Measurements from ENCODE around the gene SCAMP2. TPM values are rescaled to one million over a fixed set of nuclear protein-coding genes. Genes with fewer than 3 reads are reported as not detected.

SCAMP2 gene
- total and polyA plus RNA-seq, 2 of the 13 experiments (the other 11 are each of a cell fraction or from before 2014, with no cell fraction given), result 34.8 to 121 TPM

- no TSS peak for BruUV-seq (replicated peaks)
- peak; percentile 36 for FAIRE-seq
- Histone ChIP-seq H3K79me2 (ENCODE audit: insufficient read depth, low read length) (no peaks in the 10 kb centered on the region), H3K4me3 (replicated peaks in 1 of 3; ENCODE audit: insufficient read depth in 1 of 3, low read depth in 2 of 3, low read length in 3 of 3) (peak overlapping the region in 1 of 3 experiments; percentile 35; a peak in 1 of 6 replicates), H3K9ac (ENCODE audit: insufficient read depth, low read depth, low read length) (no peak overlapping the region), H4K20me1 (ENCODE audit: insufficient read depth, low read length) (no peaks in the 10 kb centered on the region), H3K4me1 (ENCODE audit: insufficient read depth, low read length) (peaks cover 40% of the 10 kb centered on the region), H3K27me3 (ENCODE audit: control insufficient read depth in 1 of 2, insufficient read depth in 2 of 2, low read length in 2 of 2) (peaks cover 1 to 6% of the 10 kb centered on the region in 2 experiments; a peak in 2 of 5 replicates), H3K4me2 (ENCODE audit: low read depth, low read length) (peak overlapping the region; percentile 59), H3K9me3 (ENCODE audit: low read length) (no peaks in the 10 kb centered on the region), H2AFZ (ENCODE audit: low read length) (no peak overlapping the region), H3K36me3 (replicated peaks in 1 of 2; ENCODE audit: control insufficient read depth in 1 of 2, insufficient read depth in 2 of 2, low read length in 2 of 2) (no peaks in the 10 kb centered on the region), H3K27ac (ENCODE audit: extremely low read length, insufficient read depth, low read length) (no peak overlapping the region)
- POLR2A ChIA-PET, result interaction anchor here (1.9 kb wide), 1 partner anchor 89 kb away, joined by 7 read pairs; the partner anchor contains the start of gene FAM219B
- 0% methylated on average over 6 of the region's 9 CpGs for WGBS (ENCODE audit: low lambda C conversion rate)
- in situ Hi-C loops (cut with HindIII; ENCODE audit: extremely low pct_ligation_motif_present, low pct_unique_long_range_greater_than_20kb) (no loop called here), intact Hi-C loops (cut with micrococcal nuclease; ENCODE audit: unreplicated experiment) (loop anchor here (1.0 to 5.0 kb wide), 2 partner anchors 35 to 120 kb away; partner anchors contain the start of gene CSK)
- DNase-seq (ENCODE audit: low spot score), result peak; percentile 56
- ATAC-seq, result peak; percentile 84
- CTCF ChIA-PET (ENCODE audit: low intra/inter-chr PET ratio, low total read pairs), result no interaction called here
- TF ChIP-seq SAP130 (CRISPR knock-in tag; IDR thresholded peaks at IDR 0.05; ENCODE audit: low read depth) (peak; percentile 67; the same call in 1 of the 2 replicates), ZNF687 (CRISPR knock-in tag; IDR thresholded peaks at IDR 0.05) (peak; percentile 41), SALL1 (CRISPR knock-in tag; IDR thresholded peaks at IDR 0.05) (0 out of 2 replicates have a peak, but pooled peaks have one; percentile 23), RAD21 (CRISPR knock-in tag; IDR thresholded peaks at IDR 0.05) (peak; percentile 46; the same call in 1 of the 2 replicates), RXRA (CRISPR knock-in tag; IDR thresholded peaks at IDR 0.05) (peak; percentile 33; the same call in 1 of the 2 replicates), FOSL2 (CRISPR knock-in tag; IDR thresholded peaks at IDR 0.05) (peak; percentile 27; the same call in 1 of the 2 replicates), HDAC6 (IDR thresholded peaks at IDR 0.05; ENCODE audit: low read depth, low read length) (no peak), CBX5 (CRISPR knock-in tag; IDR thresholded peaks at IDR 0.05; ENCODE audit: borderline replicate concordance) (peak; percentile 43; the same call in 1 of the 2 replicates), FOXC1 (CRISPR knock-in tag; IDR thresholded peaks at IDR 0.05; ENCODE audit: borderline replicate concordance) (peak; percentile 48; the same call in 1 of the 2 replicates), ZNF34 (CRISPR knock-in tag; IDR thresholded peaks at IDR 0.05; ENCODE audit: borderline replicate concordance) (no peak), MXD4 (CRISPR knock-in tag; IDR thresholded peaks at IDR 0.05) (peak; percentile 29; the same call in 1 of the 2 replicates), ZNF782 (CRISPR knock-in tag; IDR thresholded peaks at IDR 0.05; ENCODE audit: borderline replicate concordance) (0 out of 2 replicates have a peak, but pooled peaks have one; percentile 48), MAF1 (CRISPR knock-in tag; IDR thresholded peaks at IDR 0.05; ENCODE audit: borderline replicate concordance) (no peak), STAG1 (CRISPR knock-in tag; IDR thresholded peaks at IDR 0.05) (peak; percentile 63), NRL (CRISPR knock-in tag; IDR thresholded peaks at IDR 0.05; ENCODE audit: borderline replicate concordance) (no peak), ZNF343 (CRISPR knock-in tag; IDR thresholded peaks at IDR 0.05) (no peak), ZNF383 (CRISPR knock-in tag; IDR thresholded peaks at IDR 0.05; ENCODE audit: borderline replicate concordance) (0 out of 2 replicates have a peak, but pooled peaks have one; percentile 34), ZNF451 (CRISPR knock-in tag; IDR thresholded peaks at IDR 0.05) (0 out of 2 replicates have a peak, but pooled peaks have one; percentile 48), SMC3 (IDR thresholded peaks at IDR 0.05; ENCODE audit: low read length) (0 out of 2 replicates have a peak, but pooled peaks have one; percentile 8), ZNF580 (CRISPR knock-in tag; IDR thresholded peaks at IDR 0.05; ENCODE audit: borderline replicate concordance, low read depth) (no peak)
These were observed 55.8 kb downstream of the SCAMP2 start for GRCh38 chr15:74817370-74817737.

Data from HepG2 (cell line).